Activated CD4-positive, alpha-beta memory T cell treated with anti-CD3 and anti-CD28 coated beads, Interleukin-2, amount 10 ng/mL, durations not matched to agents 7 days and 5 days (primary cell): ENCODE results near the gene MYL10. TPM values are rescaled to one million over a fixed set of nuclear protein-coding genes. Genes with fewer than 3 reads are reported as not detected.

Source experiments
- total RNA-seq, 2 experiments: library from RNA; stranded (reverse); gene quantifications; one replicate each; pipeline ENCODE4 v1.2.3, GENCODE V29; 2021

Gene MYL10
- total RNA-seq, 2 experiments from 2014 or later = not detected

Other genes starting within 250 kb of the MYL10 start
- 10 to 100 TPM; 21.1 to 22.4 TPM for gene CUX1, start 188.3 kb upstream of the MYL10 start, total RNA-seq